DOHH2 (cell line): Measurements from ENCODE around the gene C2orf76.

Source experiments
- EZH2phosphoT487 ChIP-seq: fragments of 200-600 bp; sonication (generic); IDR thresholded peaks from 2 replicates; pipeline ENCODE4 v1.6.1; 2017; ENCODE audit warnings: borderline replicate concordance, mild to moderate bottlenecking, antibody characterized with exemption, low read length, moderate library complexity, mixed read lengths
- TF ChIP-seq, protein P1 (sequence below): fragments of 200-600 bp; sonication (generic); IDR thresholded peaks from one replicate; pipeline ENCODE4 v1.5.1; 2014; ENCODE audit warnings: antibody characterized with exemption, mild to moderate bottlenecking, low read depth, low read length; ENCODE audit not compliant: poor library complexity, severe bottlenecking

DNA sequence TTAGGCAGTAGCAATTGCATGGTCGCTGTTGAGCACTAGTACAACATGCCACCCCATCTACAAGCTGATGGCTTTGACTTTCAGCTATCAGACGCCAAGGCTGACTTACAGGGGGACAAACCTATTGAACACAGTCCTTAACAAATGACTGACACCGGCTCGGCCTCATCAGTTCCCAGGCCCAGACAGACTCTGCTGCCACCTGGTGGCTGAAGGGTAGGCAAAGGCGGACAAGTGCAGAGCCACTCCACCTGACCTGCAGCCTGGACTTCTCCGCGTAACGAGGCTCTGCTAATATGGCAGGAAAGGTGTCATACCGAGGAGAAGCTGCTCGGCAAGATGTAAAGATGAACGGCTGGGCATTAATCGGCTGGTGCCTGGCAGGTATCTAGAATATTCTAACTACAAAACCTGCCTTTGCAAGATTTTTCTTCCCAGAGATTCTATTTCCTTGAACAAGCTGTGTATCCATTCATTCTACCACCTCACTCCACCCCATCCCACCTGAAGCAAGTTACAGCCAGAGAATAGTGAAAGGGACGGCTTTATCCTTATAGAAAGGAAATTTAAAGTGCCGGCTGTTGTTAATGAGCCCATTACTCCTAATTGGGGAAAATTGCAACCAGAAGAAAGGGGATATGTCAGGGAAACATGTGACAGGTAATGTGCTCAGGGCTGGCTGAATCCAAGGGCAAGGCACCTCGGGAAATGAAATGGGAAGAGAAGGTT lies 75.6 kb downstream of the C2orf76 start:
- TF ChIP-seq, protein P1, sequence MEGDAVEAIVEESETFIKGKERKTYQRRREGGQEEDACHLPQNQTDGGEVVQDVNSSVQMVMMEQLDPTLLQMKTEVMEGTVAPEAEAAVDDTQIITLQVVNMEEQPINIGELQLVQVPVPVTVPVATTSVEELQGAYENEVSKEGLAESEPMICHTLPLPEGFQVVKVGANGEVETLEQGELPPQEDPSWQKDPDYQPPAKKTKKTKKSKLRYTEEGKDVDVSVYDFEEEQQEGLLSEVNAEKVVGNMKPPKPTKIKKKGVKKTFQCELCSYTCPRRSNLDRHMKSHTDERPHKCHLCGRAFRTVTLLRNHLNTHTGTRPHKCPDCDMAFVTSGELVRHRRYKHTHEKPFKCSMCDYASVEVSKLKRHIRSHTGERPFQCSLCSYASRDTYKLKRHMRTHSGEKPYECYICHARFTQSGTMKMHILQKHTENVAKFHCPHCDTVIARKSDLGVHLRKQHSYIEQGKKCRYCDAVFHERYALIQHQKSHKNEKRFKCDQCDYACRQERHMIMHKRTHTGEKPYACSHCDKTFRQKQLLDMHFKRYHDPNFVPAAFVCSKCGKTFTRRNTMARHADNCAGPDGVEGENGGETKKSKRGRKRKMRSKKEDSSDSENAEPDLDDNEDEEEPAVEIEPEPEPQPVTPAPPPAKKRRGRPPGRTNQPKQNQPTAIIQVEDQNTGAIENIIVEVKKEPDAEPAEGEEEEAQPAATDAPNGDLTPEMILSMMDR, result peak; percentile 27
- TF ChIP-seq EZH2phosphoT487, result no peak
